GM12892 (cell line): ENCODE data around the gene BRD8. TPM values are rescaled to one million over a fixed set of nuclear protein-coding genes. Genes with fewer than 3 reads are reported as not detected.
"Not testable (repeated sequence)": the region's sequence is repeated elsewhere in the genome, so short reads cannot be mapped to it uniquely, and the experiment has no call there.

Experiments
- DNase-seq: peaks from one replicate; pipeline ENCODE4 v3.0.0; 2011; ENCODE audit not compliant: insufficient read length
- FAIRE-seq: peaks from 2 replicates; lab custom pipeline; 2011; peaks lifted over from hg19 to GRCh38; lab: Jason Lieb, UNC
- POLR2A ChIP-seq: IDR thresholded peaks from 2 replicates; pipeline ENCODE4 v1.6.1; 2011; ENCODE audit warnings: low read depth, low read length, control low read depth
- POLR2AphosphoS5 ChIP-seq: IDR thresholded peaks from 2 replicates; pipeline ENCODE4 v1.6.1; 2011; ENCODE audit warnings: low read depth, low read length, control low read depth
- TAF1 ChIP-seq: IDR thresholded peaks from 2 replicates; pipeline ENCODE4 v1.6.1; 2011; ENCODE audit warnings: low read depth, mild to moderate bottlenecking, control low read depth, low read length, borderline replicate concordance
- polyA plus RNA-seq: library from polyadenylated mRNA; unstranded; fragments of >200 nt; gene quantifications from one replicate; pipeline ENCODE4 v1.2.1, GENCODE V29; 2012; ENCODE audit warnings: missing spikeins, inconsistent platforms; ENCODE audit not compliant: missing spikeins

BRD8 gene, protein sequence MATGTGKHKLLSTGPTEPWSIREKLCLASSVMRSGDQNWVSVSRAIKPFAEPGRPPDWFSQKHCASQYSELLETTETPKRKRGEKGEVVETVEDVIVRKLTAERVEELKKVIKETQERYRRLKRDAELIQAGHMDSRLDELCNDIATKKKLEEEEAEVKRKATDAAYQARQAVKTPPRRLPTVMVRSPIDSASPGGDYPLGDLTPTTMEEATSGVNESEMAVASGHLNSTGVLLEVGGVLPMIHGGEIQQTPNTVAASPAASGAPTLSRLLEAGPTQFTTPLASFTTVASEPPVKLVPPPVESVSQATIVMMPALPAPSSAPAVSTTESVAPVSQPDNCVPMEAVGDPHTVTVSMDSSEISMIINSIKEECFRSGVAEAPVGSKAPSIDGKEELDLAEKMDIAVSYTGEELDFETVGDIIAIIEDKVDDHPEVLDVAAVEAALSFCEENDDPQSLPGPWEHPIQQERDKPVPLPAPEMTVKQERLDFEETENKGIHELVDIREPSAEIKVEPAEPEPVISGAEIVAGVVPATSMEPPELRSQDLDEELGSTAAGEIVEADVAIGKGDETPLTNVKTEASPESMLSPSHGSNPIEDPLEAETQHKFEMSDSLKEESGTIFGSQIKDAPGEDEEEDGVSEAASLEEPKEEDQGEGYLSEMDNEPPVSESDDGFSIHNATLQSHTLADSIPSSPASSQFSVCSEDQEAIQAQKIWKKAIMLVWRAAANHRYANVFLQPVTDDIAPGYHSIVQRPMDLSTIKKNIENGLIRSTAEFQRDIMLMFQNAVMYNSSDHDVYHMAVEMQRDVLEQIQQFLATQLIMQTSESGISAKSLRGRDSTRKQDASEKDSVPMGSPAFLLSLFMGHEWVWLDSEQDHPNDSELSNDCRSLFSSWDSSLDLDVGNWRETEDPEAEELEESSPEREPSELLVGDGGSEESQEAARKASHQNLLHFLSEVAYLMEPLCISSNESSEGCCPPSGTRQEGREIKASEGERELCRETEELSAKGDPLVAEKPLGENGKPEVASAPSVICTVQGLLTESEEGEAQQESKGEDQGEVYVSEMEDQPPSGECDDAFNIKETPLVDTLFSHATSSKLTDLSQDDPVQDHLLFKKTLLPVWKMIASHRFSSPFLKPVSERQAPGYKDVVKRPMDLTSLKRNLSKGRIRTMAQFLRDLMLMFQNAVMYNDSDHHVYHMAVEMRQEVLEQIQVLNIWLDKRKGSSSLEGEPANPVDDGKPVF
- polyA plus RNA-seq: 28.6 TPM

DNA sequence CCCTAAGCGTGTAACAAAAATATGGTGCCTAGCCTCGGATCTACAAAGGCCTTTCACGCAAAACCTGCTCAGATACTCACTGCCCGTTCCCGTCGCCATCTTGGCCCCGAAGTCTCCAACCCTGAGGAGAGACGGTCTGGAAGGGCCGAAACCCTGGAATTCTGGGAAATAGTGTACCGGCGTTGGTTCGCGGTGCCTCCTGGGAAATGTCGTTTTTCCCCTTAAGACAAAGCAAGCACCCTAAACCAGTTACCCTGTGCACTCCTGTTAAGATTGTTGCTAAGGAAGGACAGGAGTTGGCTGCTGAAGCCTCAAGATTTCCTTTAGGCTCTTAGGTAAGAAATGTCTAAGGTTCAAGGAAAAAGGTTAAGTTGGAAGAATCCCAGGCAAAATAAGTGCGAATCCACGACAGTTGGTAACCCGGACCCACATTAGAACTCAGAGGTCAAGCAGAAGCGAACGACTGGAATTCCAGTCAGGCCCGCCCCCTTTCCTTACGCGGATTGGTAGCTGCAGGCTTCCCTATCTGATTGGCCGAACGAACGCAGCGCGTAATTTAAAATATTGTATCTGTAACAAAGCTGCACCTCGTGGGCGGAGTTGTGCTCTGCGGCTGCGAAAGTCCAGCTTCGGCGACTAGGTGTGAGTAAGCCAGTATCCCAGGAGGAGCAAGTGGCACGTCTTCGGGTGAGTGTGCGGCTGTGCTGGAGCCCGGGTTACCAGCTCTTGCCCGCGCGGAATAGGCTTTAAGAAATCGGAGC is at the start of gene BRD8, which contains the start of gene KIF20A:
Gene BRD8, minus strand, starts transcription at position 115 of the 761 bp plus-strand sequence. Its CDS starts 16 bp downstream, at position 99.
Gene KIF20A, plus strand, starts transcription at position 597 of the 761 bp plus-strand sequence. CDS start 569 bp downstream, outside the sequence.
- DNase-seq (peak; percentile 61), FAIRE-seq (peak; percentile 90)
- 0 out of 2 replicates have a peak, but pooled peaks have one; percentile 74 for TF ChIP-seq TAF1
- TF ChIP-seq POLR2A: peak; percentile 82
- peak; percentile 84 for TF ChIP-seq POLR2AphosphoS5

DNA sequence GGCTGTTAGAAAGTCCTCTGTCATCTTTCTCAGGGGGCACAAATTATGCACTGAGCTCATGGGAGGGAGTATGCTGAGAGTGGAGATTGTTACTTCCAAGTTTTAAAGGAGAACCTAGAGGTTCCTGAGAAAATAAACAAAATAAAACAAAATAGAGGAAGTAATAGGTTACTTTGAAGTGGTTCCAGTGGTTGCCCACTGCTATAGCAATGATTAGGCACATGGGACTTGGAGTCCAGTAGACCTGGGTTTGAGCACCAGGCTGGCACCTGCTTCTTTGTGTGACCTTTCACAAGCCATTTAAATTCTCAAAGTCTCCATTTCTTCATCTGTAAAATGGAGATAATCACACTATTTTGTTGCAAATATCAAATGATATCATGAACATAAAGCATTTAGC is 48.5 kb upstream of the BRD8 start:
- TF ChIP-seq TAF1 (no peak), POLR2A (no peak), POLR2AphosphoS5 (no peak)
- DNase-seq (no peak), FAIRE-seq (no peak)

DNA sequence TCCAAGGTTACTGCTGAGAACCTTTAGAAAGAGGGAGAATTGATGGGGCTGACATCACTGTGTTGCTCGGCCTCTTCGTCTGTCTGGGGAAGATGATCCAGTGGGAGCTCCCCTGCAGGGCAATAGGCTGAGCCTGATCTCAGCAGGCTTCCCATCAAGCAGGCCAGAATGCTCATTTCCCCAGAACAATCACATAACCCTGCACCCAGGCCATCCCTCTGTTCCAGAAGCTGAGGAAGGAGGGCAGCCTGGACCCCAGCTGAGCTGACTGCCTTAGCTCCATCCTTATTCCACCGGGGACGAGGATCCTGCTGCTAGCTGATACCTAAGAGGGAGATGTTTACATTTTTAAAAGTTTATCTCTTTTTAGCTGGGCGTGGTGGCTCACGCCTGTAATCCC is 46.3 kb upstream of the BRD8 start:
- DNase-seq: no peak
- TF ChIP-seq TAF1: no peak
- TF ChIP-seq POLR2A: no peak
- no peak for TF ChIP-seq POLR2AphosphoS5
- no peak for FAIRE-seq

DNA sequence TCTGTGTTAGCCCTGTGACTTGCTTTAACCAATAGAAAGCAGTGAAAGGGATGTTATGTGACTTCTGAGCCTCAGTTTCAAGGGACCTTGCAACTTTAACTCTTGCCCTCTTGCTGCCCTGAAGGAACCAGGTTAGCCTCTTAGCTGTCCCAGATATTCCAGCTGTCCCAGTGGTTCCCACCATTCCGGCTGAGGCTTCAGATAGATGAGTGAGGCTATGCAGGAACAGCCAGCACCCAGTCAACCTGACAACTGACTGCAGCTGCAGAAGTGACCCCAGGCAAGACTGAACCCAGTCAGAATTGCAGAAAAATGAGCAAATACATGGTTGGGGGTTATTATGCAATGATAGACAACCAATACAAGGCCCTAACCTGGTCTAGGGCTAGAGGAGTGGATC is 45.1 kb upstream of the BRD8 start:
- FAIRE-seq (no peak), DNase-seq (no peak)
- TF ChIP-seq POLR2AphosphoS5 (no peak), POLR2A (no peak), TAF1 (no peak)

DNA sequence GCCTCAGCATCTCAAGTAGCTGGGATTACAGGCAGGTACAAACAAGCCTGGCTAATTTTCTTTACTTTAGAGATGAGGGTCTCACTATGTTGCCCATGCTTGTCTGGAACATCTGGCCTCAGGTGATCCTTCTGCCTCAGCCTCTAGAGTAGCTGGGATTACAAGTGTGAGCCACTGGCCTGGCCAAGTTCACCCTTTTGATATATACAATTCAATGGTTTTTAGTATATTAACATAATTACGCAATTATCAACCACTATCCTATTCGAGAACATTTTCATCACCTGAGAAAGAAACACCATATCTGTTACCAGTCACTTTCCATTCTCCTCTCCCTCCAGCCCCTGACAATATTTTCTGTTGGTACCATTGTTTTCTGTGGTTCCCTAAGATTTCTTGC is 38.4 kb upstream of the BRD8 start:
- no peak for TF ChIP-seq POLR2AphosphoS5
- no peak for TF ChIP-seq POLR2A
- TF ChIP-seq TAF1: no peak
- DNase-seq: no peak
- FAIRE-seq: no peak

DNA sequence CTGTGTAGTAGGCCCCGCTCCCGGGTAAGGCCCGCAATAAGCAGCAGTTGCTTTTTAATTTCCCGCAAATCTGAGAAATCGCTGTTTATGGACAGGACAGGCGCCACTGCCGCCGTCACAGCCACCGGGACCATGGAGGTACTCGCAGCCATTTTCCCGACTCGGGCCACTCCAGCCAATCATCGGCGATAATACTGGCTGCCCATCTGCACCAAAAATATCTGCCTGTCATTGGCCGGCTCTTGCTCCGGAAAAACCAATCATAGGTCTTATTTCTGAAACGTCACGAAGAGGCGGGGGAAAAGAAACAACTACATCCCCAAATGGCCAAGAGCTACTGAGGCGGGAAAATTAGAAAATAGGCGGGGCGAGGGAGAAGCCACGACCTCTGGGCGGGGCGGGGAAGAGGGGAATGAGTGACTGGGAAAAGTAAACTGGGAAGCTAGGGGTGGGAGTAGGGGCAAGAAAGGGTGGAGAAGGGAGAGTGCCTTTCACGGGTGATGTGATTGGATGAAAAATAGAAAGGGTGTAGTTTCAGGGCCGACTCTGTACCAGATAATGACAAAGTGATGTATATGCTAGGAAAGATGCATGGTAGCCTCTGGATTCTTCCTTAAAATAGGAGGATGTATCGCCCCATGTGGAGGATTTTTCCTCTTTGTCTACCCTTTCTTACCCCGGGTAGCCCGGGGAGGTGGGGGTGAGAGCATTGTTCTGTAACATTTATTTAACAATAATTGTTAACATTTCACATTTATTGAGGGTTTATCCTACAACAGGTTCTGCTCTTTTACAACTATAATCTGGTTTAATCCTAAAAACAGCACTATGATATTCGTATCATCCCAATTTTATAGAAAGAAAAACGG is 35.0 kb upstream of the BRD8 start, which contains the start of gene CDC23:
Gene CDC23, minus strand, starts transcription at position 163 of the 869 bp plus-strand sequence. Its CDS starts 11 bp downstream, at position 152.
- DNase-seq (peak; percentile 89), FAIRE-seq (peak; percentile 93)
- TF ChIP-seq TAF1: peak; percentile 81; the same call in 1 of the 2 replicates
- TF ChIP-seq POLR2AphosphoS5: peak; percentile 88
- TF ChIP-seq POLR2A: peak; percentile 87

DNA sequence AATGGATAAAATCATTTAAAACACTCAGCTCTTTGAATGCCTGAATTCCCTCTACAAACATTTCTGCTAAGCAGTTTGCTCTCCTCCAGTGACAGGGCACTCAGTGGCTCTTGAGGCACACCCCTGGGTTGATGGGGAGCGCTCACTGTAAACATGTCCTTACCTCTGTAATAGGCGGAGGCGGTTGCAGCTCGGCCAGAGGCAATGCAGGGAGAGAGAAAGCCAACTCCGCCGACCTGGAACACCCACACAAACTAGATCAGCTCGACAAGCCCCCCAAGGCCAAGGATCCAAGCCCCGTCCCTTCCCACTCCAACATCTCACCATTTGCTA is 34.4 kb upstream of the BRD8 start:
- no peak for FAIRE-seq
- no peak for DNase-seq
- TF ChIP-seq POLR2AphosphoS5: no peak
- TF ChIP-seq TAF1: no peak
- TF ChIP-seq POLR2A: no peak

DNA sequence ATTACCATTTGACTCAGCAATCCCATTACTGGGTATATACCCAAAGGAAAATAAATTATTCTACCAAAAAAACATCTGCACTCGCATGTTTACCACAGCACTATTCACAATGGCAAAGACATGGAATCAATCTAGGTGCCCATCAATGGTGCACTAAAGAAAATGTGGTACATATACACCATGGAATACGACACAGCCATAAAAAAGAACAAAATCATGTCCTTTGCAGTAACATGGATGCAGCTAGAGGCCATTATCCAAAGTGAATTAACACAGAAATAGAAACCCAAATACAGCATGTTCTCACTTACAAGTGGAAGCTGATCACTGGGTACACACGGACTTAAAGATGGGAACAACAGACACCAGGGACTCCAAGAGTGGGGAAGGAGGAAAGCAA is 32.6 kb upstream of the BRD8 start:
- FAIRE-seq (no peak), DNase-seq (no peak)
- no peak for TF ChIP-seq POLR2A
- TF ChIP-seq POLR2AphosphoS5: no peak
- no peak for TF ChIP-seq TAF1

DNA sequence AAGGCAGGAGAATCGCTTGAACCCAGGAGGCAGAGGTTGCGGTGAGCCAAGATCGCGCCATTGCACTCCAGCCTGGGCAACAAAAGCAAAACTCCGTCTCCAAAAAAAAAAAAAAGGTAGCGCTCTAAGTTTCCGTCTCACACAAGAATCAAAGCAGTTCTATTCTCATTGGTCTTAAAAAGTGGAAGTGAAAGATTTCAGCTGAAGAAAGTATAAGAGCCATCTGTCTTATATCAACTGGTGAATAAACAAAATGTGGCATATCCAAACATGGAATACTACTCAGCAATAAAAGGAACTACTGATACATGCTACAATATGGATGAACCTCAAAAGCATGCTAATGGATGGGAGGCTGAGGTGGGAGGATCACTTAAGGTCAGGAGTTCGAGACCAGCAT is 15.4 kb upstream of the BRD8 start:
- not testable (repeated sequence) for FAIRE-seq, DNase-seq
